Activated CD4-positive, alpha-beta memory T cell treated with anti-CD3 and anti-CD28 coated beads for 36 hours (primary cell): ENCODE measurements around the gene TBCD. TPM values are rescaled to one million over a fixed set of nuclear protein-coding genes. Genes with fewer than 3 reads are reported as not detected.

Experiments
- CTCF ChIA-PET: fragments of 350-600 bp; sonication (Branson Sonifier 250); formaldehyde crosslinking; loops from one replicate; lab custom pipeline; 2021; ENCODE audit warnings: antibody characterized with exemption, inconsistent platforms; lab: Charles Lee
- POLR2A ChIA-PET: fragments of 350-600 bp; sonication (Branson Sonifier 250); formaldehyde crosslinking; loops from one replicate; lab custom pipeline; 2021; ENCODE audit warnings: antibody characterized with exemption; lab: Charles Lee
- DNase-seq: peaks from one replicate; pipeline ENCODE4 v3.0.0-alpha.2; 2020
- H3K27ac Mint-ChIP-seq: one replicate; pipeline ENCODE4 v1.8.0; 2021; ENCODE audit warnings: mixed read lengths
- H3K27me3 Mint-ChIP-seq: one replicate; pipeline ENCODE4 v1.8.0; 2021; ENCODE audit warnings: mixed read lengths
- H3K36me3 Mint-ChIP-seq: one replicate; pipeline ENCODE4 v1.8.0; 2021; ENCODE audit warnings: mixed read lengths
- H3K4me1 Mint-ChIP-seq: one replicate; pipeline ENCODE4 v1.8.0; 2021; ENCODE audit warnings: low read depth, mixed read lengths
- H3K4me3 Mint-ChIP-seq: one replicate; pipeline ENCODE4 v1.8.0; 2021; ENCODE audit warnings: mild to moderate bottlenecking, mixed read lengths
- H3K9me3 Mint-ChIP-seq: one replicate; pipeline ENCODE4 v1.8.0; 2021; ENCODE audit warnings: mixed read lengths
- intact Hi-C: fragments of 100-400 bp; cut with micrococcal nuclease; formaldehyde crosslinking; loops from one replicate; pipeline ENCODE4 v1.15.1; 2023
- total RNA-seq, 2 experiments: library from RNA; stranded (reverse); gene quantifications; one replicate each; pipeline ENCODE4 v1.2.3, GENCODE V29; 2021

TBCD gene
- total RNA-seq, 2 experiments from 2014 or later = 97.0 to 98.2 TPM

DNA sequence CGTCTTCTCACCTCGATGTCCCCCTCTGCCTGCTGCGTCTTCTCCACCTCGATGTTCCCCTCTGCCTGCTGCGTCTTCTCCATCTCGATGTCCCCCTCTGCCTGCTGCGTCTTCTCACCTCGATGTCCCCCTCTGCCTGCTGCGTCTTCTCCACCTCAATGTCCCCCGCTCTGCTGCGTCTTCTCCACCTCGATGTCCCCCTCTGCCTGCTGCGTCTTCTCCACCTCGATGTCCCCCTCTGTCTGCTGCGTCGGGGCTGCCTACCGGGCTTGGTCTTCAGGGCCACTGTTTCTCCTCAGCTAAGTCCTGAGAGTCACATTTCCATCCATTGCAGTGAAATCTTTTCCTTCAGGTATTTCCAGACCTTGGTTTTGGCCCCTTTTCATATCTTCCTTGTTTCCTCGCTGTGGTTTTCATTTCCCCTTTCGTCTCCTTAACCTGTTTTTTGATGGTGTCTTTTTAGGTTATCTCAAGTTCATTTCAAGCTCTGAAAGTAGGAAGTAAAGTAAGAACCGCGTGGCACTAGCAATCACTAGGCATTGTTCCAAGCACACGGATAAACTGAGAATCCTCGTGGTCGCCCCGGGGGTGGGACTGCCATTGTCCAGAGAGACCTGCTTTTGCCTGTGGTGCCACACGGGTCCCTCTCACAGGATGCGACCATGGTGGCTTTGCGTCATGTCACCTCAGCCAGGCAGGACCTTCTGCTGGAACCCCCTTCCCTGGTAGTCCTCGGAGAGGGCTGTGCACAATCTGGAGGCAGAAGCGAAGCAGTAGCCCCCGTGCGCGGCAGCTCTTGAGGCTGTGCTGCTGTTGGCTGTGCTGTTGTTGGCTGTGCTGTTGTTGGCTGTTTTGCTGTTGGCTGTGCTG, 97.4 kb downstream of the TBCD start:
- no peak overlapping the region for H3K4me3 Mint-ChIP-seq
- no peak for DNase-seq
- peaks cover 7% of the 10 kb centered on the region for H3K4me1 Mint-ChIP-seq
- intact Hi-C loops = no loop called here
- peaks cover 7% of the 10 kb centered on the region for H3K36me3 Mint-ChIP-seq
- ChIA-PET POLR2A (no interaction called here), CTCF (no interaction called here)
- H3K27me3 Mint-ChIP-seq = no peaks in the 10 kb centered on the region
- no peak overlapping the region for H3K27ac Mint-ChIP-seq
- H3K9me3 Mint-ChIP-seq = no peaks in the 10 kb centered on the region

DNA sequence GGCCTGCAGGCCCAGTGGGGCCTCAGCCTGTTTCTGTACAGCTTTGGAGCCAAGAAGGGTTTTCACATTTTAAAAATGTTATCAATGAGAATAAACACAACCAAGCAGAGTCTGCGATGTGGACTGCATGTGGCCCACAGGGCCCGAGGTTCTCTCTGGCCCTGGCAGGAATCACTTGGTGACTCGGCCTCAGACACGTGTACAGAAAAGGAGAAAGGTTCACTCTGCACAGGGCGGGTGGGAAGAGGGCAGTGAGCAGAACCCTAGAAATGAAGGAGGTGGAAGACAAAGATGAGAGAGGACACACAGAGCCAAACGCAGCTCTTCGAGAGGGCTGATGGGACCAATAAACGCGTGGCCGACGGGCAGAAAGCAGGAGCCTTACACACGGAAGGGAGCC, 99.5 kb downstream of the TBCD start:
- ChIA-PET CTCF (no interaction called here), POLR2A (no interaction called here)
- Mint-ChIP-seq H3K9me3 (no peaks in the 10 kb centered on the region), H3K27me3 (no peaks in the 10 kb centered on the region), H3K4me3 (no peak overlapping the region), H3K27ac (peak overlapping the region; percentile 31), H3K36me3 (peaks cover 9% of the 10 kb centered on the region), H3K4me1 (peaks cover 7% of the 10 kb centered on the region)
- intact Hi-C loops = no loop called here
- no peak for DNase-seq

DNA sequence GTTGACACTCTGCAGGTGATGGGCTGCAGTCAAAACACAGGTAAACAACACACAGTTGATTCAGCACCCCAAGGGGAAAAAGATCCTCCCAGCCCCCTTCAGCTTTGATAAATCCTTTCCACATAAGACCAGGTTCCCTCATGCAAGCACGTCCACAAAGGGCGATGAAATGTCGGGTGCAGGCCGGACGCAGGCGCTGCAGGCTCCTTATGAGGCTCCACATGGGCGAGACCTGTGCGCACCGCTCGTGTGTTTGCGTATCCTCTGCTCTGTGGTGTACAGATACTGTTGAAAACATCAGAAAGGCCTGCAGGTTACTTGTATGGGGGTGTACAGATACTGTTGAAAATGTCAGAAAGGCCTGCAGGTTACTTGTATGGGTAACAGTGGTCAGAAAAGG, 102.4 kb downstream of the TBCD start:
- no peaks in the 10 kb centered on the region for H3K9me3 Mint-ChIP-seq
- no peak for DNase-seq
- CTCF ChIA-PET = interaction anchor here (1.8 kb wide), 1 partner anchor 9 kb away, joined by 6 read pairs; no protein-coding TSS in a partner anchor
- peaks cover 12% of the 10 kb centered on the region for H3K4me1 Mint-ChIP-seq
- H3K4me3 Mint-ChIP-seq = no peak overlapping the region
- no peak overlapping the region for H3K27ac Mint-ChIP-seq
- H3K36me3 Mint-ChIP-seq = peaks cover 7% of the 10 kb centered on the region
- POLR2A ChIA-PET = no interaction called here
- H3K27me3 Mint-ChIP-seq = no peaks in the 10 kb centered on the region
- intact Hi-C loops = no loop called here

DNA sequence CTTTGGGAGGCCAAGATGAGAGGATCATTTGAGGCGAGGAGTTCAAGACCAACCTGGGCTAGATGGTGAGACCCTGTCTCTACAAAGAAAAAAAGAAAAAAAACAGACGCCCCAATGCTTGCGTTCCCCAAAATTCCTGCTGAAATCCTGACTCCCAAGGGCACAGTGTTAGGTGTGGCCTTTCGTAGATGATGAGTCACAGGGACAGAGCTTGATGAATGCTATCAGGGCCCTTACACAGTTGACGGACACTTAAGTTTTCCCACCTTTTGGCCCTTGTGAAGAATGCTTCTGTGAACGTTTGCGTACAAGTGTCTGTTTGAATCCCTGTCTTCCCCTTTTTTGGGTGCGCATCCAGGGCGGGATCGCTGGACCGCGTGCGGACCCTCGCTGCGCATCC, 104.5 kb downstream of the TBCD start:
- Mint-ChIP-seq H3K27ac (no peak overlapping the region), H3K27me3 (no peaks in the 10 kb centered on the region), H3K4me1 (peaks cover 31% of the 10 kb centered on the region), H3K9me3 (no peaks in the 10 kb centered on the region), H3K36me3 (peaks cover 5% of the 10 kb centered on the region), H3K4me3 (no peak overlapping the region)
- ChIA-PET POLR2A (no interaction called here), CTCF (no interaction called here)
- no peak for DNase-seq
- intact Hi-C loops = no loop called here

DNA sequence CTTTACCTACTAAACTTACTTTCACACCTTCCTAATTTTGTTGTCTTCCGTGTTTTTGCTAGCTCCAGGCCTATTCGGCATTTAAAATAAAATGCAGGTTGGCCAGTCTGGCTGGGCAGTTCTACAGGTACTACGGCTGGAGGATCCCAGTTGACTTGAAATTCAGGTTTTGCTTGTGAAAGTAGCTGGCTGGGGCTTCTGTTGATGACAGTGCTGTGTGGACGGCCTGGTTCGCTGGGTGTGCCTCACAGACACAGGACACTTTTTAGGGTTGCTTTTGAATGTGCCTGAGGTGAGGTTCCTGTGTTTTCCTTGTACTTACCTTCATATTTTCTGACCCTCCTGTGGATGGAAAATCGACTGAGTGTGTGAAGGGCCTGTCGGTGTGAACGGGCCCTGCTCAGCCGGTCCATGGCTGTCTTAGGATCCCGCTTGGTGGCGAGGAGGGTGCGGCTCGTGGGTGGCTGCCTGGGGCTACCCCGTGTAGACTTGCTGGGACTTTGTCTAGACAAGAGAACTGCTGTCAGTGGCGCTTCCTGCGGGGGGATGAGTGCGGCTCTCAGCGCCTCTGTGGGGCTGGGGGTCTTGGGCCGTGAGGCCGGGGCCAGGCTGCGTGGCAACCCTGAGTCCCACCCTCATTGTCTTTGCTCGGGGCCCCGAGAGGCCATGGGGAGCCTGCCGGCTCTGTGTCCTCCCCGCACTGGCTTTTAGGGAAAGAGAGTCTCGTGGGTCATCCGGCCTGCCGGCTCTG, 106.7 kb downstream of the TBCD start:
- H3K4me3 Mint-ChIP-seq = no peak overlapping the region
- no peaks in the 10 kb centered on the region for H3K27me3 Mint-ChIP-seq
- intact Hi-C loops = no loop called here
- CTCF ChIA-PET = interaction anchor here (1.2 kb wide), 1 partner anchor 60 kb away, joined by 3 read pairs; no protein-coding TSS in a partner anchor
- POLR2A ChIA-PET = no interaction called here
- no peaks in the 10 kb centered on the region for H3K9me3 Mint-ChIP-seq
- peak overlapping the region; percentile 93 for H3K27ac Mint-ChIP-seq
- peaks cover 48% of the 10 kb centered on the region for H3K4me1 Mint-ChIP-seq
- H3K36me3 Mint-ChIP-seq = peaks cover 5% of the 10 kb centered on the region
- peak; percentile 30 for DNase-seq

DNA sequence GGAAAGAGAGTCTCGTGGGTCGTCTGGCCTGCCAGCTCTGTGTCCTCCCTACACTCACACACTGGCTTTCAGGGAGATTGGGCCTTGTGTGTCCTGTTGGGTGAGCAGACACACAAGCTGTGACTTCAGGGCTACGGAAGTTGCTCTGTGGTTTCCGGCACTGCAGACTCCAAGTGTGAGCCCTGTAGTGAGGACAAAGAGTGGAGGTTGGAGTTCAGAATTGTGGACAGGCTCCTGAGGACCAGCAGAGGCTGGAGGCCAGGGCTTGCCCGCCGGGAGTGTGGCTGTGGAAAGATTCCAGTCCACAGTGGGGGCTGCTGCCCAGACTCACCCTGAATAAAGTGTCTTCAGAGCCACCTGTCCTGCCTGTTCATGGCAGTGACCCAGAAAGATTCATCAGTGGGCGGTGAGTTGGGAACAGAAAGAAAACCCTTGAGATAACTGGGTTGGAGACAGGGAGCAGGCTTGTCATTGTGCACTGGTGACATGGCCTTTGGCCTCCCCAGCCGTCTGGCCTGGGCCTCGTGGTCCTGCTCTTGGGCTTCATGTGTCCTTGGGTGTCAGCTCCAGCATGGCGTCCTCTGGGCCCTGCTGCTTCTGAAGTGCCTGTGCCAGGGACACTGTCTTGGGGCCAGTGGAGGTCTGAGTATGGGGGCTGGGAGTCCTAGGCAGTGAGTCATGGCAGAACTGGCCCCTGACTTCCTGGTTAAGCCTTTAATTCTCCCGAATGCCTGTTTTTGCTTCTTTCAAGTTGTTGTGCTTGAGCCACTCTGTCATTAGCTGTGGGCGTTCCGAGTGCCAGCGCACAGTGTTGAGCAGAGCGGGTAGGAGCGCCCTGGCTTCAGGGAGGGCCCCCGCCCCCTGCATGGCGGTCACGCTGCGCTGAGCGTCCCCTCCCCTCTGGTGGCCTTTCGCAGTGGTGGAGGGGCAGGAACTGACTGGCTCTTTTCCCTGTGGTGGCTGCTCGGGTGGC, 107.9 kb downstream of the TBCD start:
- no peaks in the 10 kb centered on the region for H3K27me3 Mint-ChIP-seq
- intact Hi-C loops = no loop called here
- peak overlapping the region; percentile 93 for H3K27ac Mint-ChIP-seq
- CTCF ChIA-PET = interaction anchor here (1.2 kb wide), 1 partner anchor 59 kb away, joined by 3 read pairs; no protein-coding TSS in a partner anchor
- H3K36me3 Mint-ChIP-seq = peaks cover 2% of the 10 kb centered on the region
- POLR2A ChIA-PET = no interaction called here
- peaks cover 59% of the 10 kb centered on the region for H3K4me1 Mint-ChIP-seq
- H3K9me3 Mint-ChIP-seq = no peaks in the 10 kb centered on the region
- peak; percentile 85 for DNase-seq
- peak overlapping the region; percentile 78 for H3K4me3 Mint-ChIP-seq

DNA sequence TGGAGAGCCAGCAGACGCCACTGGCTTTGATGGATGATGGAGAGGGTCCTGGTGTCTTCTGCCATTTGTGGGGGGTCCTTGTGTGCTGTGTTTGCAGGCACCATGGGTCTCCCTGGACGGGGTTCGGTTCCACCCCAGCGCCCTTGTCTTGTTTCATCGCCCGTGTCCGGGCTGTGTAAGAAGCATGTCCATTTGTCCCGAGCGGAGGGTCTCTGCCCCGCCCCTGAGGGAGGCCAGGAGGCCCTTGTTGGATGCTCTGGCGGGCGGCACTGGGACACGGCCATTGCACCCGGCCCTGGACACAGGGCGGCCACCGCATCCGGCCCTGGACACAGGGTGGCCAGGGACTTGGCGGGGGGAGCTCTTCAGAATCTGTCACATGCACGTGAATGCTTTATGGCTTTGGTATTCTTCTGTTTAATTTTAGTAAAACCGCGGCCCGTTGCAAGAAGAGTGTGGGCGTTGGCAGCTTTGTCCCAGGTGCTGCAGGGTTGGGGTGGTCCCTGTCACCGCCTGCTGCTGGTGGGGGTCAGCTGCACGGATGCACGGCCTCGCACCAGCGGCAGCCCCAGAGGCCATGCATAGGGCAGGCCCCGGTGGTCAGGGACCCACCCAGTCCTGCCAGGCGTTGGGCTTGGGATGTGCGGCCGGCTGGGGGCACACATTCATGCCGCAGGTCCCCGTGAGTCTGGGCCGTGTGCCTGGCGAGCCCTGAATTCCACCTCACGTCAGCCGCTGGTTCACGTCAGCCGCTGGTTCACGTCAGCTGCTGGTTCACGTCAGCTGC, 108.9 kb downstream of the TBCD start:
- H3K27me3 Mint-ChIP-seq = no peaks in the 10 kb centered on the region
- ChIA-PET CTCF (interaction anchor here (0.7 kb wide), 1 partner anchor 9 kb away, joined by 3 read pairs; no protein-coding TSS in a partner anchor), POLR2A (interaction anchor here (0.5 to 0.9 kb wide), 3 partner anchors 8 to 177 kb away, joined by 3 to 6 read pairs (median 4); no protein-coding TSS in a partner anchor)
- peaks cover 2% of the 10 kb centered on the region for H3K36me3 Mint-ChIP-seq
- intact Hi-C loops = no loop called here
- H3K9me3 Mint-ChIP-seq = no peaks in the 10 kb centered on the region
- no peak for DNase-seq
- H3K27ac Mint-ChIP-seq = peak overlapping the region; percentile 93
- peaks cover 69% of the 10 kb centered on the region for H3K4me1 Mint-ChIP-seq
- peak overlapping the region; percentile 78 for H3K4me3 Mint-ChIP-seq

DNA sequence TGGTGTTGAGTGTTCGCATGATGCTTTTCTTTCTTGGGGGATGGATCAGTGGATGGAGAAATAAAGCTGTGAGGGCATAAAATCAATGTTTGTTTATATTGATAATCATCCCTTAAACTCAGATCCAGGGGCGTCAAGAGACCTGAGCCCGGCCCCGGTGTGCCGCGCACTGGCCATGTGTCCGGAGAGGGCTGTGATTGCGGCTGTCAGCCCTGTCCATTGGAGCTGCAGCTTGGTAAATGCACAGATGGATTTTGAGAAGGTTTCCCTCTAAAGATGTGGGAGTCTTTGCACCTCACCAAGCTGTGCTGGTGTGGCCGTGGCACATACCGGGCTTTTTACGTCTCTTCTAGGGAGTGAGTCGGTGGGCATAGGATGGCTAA, 109.5 kb downstream of the TBCD start:
- Mint-ChIP-seq H3K4me3 (no peak overlapping the region), H3K9me3 (no peaks in the 10 kb centered on the region), H3K36me3 (peaks cover 2% of the 10 kb centered on the region), H3K4me1 (peaks cover 75% of the 10 kb centered on the region), H3K27me3 (no peaks in the 10 kb centered on the region), H3K27ac (peak overlapping the region; percentile 28)
- CTCF ChIA-PET = interaction anchor here (0.7 kb wide), 1 partner anchor 8 kb away, joined by 3 read pairs; no protein-coding TSS in a partner anchor
- POLR2A ChIA-PET = interaction anchor here (0.7 to 0.9 kb wide), 2 partner anchors 9 to 176 kb away, joined by 4 to 6 read pairs; no protein-coding TSS in a partner anchor
- no peak for DNase-seq
- intact Hi-C loops = no loop called here

DNA sequence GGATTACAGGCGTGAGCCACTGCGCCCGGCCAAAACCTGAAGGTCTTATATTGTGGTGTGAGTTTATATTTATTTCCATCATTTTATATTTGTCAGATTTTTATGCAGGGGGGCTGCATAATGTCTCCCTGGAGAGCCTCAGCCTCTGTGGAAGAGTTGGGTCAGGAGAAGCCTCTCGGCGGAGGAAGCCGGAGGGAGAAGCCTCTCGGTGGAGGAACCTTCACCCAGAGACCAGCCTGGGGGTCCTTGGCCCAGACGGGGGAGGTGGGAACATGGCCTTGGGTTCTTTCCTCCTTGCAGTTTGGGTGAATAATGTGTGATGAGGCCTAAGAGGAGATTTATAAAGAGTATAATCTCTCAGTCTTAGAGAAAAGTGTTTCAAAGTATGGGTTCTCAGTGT, 110.3 kb downstream of the TBCD start:
- H3K9me3 Mint-ChIP-seq = no peaks in the 10 kb centered on the region
- H3K4me1 Mint-ChIP-seq = peaks cover 80% of the 10 kb centered on the region
- CTCF ChIA-PET = no interaction called here
- POLR2A ChIA-PET = interaction anchor here (0.9 kb wide), 1 partner anchor 9 kb away, joined by 6 read pairs; no protein-coding TSS in a partner anchor
- no peak for DNase-seq
- intact Hi-C loops = no loop called here
- no peak overlapping the region for H3K4me3 Mint-ChIP-seq
- no peaks in the 10 kb centered on the region for H3K27me3 Mint-ChIP-seq
- peak overlapping the region; percentile 57 for H3K27ac Mint-ChIP-seq
- peaks cover 2% of the 10 kb centered on the region for H3K36me3 Mint-ChIP-seq

DNA sequence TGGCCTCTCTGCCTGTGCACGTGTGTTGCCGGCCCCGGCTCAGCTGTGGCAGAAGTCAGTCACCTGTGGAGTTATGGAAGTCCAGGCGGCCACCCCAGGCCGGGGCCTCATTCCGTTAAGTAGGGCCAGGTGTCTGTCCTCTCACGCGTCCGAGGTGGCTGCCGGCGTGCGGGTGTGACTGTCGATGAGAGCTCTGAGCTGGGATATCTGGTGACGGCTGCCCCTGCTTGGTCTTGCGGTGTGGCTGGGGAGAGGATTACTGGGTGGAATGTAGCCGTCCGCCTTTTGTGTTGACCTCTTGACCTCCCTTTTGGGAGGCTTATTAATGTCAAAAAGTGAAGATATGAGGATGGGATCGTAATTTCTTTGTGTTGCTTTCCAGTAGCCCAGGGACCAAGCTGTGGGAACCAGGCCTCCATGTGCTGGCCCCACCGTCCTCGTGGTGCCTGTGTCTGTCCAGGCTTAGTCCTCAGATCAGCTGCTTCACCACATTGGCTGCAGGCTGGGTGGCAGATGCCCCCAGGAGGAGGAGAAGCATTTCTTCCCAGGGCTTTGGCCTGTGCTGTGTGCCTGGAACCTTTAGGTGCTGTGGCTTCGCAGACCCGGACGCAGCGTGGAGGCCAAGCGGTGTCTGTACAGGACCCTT, 111.0 kb downstream of the TBCD start:
- H3K4me3 Mint-ChIP-seq = no peak overlapping the region
- H3K36me3 Mint-ChIP-seq = peaks cover 2% of the 10 kb centered on the region
- no peaks in the 10 kb centered on the region for H3K9me3 Mint-ChIP-seq
- POLR2A ChIA-PET = interaction anchor here (1.5 kb wide), 1 partner anchor 22 kb away, joined by 8 read pairs; no protein-coding TSS in a partner anchor
- CTCF ChIA-PET = interaction anchor here (0.6 to 1.5 kb wide), 5 partner anchors 9 to 338 kb away, joined by 3 to 6 read pairs (median 3); no protein-coding TSS in a partner anchor
- DNase-seq = no peak
- peak overlapping the region; percentile 57 for H3K27ac Mint-ChIP-seq
- intact Hi-C loops = no loop called here
- H3K4me1 Mint-ChIP-seq = peaks cover 87% of the 10 kb centered on the region
- no peaks in the 10 kb centered on the region for H3K27me3 Mint-ChIP-seq
